ENCODE measurements around the gene GTF2H4. TPM values are rescaled to one million over a fixed set of nuclear protein-coding genes. Genes with fewer than 3 reads are reported as not detected.

The GTF2H4 gene
- total RNA-seq, 1 donor from 2014 or later: 37.0 TPM

DNA sequence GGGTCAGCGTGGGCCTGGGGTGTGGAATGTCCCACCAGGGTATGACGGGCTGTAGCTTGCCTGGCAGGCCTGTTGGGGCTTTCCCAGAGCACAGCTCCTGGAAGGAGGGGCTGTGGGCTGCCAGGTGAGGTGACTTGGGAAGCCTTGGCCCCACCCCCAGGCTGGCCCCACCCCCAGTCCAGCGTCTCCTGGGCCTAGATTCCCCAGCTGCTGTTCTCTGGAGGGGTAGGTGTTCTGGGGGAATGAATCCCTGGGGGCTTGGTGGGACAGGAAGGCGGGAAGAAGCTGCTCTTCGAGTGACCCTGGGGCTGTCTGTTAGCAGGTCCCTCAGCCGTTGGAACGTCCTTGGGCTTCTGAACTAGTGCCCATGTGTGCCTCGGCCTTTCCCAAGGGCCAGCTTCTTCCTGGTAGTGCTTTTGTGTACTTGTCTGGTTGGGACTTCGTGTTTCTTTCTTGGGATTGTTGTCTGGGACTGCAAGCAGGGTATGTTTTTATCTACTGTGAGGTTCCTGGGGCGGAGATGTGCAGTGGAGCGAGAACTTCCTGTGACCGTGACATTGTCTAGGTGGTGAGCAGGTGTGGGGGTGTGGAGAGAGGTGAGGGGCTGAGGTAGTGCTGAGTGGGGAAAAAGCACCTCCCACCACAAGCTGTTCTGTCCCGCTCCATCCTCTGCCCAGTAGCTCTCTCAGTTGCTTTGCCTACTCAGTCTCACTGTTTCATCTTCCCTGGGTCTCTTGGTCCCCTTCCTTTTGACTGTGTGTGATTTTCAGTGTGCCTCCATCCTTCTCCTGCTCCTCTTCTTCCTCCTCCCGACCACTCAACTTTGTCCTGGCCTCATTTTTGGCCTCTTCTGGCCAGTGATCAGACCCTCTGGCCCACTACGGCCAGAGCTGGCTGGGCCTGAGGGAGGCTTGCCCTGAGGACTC is 25.0 kb upstream of the GTF2H4 start:
- peak; percentile 77 for DNase-seq (ENCODE audit: low spot score)

DNA sequence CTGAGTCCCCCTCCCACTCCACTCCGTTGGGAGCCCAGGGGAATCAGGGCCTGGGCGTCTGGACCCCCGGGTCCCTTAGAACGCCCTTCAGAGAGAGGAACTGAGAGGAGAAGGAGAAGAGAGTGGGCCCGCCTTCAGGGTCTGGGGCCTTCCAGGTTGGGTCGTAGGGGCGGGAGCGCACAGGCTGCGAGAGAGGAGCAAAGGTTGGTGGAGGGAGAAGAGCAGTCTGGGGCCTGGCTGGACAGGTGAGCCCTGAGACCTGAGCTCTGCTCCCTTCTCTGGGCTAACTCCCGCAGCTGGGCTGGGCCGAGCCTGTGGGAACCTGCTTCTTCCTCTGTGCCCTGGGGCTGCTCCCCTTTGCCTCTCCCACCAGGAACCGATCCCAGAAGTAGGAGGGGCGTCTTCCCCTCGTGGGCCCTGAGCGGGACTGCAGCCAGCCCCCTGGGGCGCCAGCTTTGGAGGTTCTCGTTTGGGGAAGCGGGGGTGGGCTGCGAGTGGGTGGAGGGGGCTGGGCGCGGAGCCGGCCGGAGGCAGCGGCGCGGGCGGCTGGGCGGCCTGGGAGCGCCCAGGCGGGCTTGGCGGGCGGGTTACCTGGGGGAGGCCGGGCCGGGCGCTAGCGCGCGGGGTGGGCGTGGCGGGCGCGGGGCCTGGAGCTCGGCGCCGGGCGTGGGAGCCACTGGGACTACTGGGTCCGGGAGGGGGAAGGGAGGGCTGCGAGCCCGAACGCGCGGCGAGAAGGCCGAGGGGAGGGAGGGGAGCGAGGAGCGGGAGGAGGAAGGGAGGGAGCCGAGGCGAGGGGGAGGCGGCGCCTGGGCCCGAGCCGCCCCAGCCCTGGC is 24.1 kb upstream of the GTF2H4 start, which contains the start of gene DDR1:
Gene DDR1, plus strand, starts transcription at position 835 of the 836 bp plus-strand sequence. CDS start 4,211 bp downstream, outside the sequence.
- DNase-seq (ENCODE audit: low spot score): peak; percentile 81

DNA sequence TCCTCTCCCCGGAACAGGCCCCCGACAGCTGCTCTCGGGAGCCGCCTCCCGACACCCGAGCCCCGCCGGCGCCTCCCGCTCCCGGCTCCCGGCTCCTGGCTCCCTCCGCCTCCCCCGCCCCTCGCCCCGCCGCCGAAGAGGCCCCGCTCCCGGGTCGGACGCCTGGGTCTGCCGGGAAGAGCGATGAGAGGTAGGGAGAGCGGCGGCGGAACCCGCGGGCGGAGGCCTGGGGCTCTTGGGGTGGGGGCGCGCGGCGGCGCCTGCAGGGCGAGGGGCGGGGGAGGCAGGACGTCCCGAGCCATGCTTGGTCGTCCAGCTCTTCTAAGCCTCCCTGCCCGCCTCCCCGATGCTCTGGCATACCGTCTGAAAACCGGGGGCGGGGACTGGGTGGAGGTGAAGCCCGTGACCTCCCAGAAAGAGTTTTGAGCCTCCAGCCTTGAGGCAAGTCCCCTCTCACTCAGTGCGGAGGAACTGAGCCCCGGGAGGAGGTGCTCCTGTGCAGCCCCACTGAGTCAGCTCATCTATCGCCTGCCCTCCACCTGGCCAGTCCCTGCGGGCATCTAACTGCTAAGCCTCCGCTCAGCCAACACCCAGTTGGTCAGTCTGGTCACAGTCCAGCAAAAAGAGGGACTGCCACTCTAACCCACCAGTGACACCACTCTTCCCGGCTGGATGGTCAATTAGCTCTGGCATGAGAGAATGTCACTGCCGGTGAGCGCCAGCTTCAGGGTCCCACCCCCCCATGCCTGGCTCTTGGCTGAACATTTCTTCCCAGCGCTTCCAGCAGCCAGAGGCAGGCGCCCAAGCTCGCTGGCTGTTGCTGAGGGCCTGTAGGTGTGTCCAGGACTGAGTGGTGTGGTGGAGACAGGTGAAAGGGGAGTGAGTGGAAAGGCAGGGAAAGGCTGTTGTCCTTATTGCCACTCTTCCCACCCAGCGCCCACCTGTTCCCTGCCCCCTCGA is 23.2 kb upstream of the GTF2H4 start:
- no peak for DNase-seq (ENCODE audit: low spot score)

DNA sequence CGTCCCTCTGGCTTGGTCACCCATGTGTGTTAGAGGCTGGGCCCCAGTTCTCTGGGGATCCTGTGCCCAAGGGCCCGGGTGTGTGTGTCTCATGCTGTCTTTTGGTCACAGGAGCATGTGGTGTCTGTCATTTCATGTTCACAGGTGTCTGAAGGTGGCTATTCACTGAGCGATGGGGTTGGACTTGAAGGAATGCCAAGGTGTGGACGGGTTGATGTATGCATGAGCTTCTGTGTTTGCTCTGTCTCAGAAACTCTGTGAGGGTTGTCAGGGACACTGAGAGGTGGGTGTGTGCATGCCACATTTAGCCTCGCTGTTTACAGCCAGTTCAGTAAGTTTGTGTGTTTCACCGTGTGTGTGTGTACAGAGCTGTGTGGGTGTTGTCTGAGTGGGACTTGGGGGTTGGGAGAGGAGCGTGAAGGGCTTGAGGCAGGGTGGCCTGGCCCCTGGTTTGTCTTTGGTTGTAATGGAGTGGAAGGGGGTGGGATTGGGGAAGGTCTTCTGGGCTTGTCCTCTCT is 22.5 kb upstream of the GTF2H4 start:
- peak; percentile 77 for DNase-seq (ENCODE audit: low spot score)

DNA sequence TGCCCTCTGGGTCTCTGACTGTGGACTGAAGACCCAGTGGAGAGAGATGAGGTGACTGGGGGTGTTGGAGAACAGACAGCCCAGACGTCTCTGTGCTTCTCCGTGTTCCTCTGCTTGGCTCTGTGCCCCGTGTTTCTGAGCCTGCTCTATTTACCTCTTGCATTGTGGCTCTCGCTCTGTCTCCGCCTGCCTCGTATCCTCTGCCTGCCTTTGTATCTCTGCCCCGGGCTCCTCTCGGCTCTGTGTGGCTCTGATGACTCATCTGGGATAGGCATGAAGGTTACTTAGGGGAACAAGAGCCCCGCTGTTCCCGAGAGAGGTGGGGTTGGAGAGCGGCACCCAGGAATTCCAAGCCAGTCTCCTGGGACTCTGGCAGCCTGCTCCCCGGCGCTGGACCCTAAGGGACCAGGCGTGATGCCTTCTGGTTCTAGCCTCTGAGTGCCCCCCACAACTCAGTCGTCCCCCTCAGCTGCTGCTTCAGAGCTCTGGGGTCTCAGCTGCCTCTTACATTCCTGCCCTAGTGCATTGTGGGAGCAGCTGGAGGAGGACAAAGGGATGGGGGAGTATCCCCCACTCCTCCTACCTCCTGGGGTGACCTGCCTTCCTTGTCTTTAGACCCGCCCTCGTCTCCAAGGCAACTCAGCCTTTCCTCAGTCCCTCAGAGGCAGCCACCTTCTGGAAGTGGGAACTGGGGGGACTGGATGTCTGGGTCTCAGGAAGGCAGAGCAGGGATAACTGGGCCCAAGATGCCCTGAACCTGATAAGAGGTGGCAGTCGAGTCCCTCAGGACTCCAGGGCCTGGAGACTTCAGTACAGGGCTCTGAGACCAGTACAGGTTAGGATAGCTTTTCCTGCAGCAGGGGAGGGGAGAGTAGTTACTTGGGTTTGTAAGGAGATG is 21.8 kb upstream of the GTF2H4 start:
- peak; percentile 85 for DNase-seq (ENCODE audit: low spot score)

DNA sequence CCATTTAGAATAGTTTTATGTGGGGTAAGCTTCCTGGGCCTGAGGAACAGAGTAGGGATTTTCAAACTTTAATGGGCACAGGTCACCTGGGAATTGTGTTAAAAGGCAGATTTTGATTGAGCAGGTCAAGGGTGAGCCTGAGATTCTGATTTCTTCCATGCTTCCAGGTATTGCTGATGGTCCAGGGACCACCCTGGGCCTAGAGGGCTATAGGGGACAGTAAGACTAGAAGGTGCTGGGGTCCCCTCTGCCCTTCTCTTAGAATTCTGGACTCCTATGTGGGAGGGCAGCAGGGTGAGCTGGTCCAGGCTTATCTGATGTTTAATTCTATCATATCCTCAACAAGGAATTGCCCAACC is 21.1 kb upstream of the GTF2H4 start:
- no peak for DNase-seq (ENCODE audit: low spot score)

DNA sequence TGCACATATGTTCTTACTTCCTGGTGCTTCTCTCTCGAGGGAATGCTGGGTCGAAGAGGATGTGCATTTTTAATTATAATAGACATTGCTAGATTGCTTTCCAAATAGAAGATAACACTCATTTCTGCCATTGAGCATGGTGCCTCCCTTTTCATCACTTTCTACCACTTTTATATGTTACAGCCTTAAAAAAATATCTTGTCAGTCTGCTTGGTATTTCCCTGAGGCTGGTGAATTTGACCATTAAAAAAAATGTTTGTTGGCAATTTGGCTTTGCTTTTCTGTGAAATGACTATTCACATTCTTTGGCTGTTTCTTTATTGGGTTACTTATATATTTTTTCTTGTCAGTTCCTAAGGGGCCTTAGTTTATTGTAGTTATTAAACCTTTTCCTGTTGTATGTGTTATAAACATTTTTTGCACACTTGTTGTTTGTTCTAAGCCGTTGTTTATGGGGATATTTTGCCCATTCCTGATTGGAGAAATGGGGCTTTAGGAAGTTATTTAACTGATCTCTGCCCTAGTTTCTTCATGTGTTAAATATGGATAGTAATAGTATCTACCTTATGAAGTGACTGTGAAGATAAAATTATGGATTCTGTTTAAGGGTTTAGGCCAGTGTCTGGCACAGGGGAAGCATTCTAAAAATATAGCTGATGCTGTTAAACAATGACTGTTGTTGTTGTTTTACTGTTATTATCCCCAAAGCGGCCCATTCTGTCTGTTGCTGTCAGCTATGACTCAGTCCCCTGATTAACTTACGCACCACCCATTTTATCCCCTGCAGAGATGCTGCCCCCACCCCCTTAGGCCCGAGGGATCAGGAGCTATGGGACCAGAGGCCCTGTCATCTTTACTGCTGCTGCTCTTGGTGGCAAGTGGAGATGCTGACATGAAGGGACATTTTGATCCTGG is 19.8 kb upstream of the GTF2H4 start:
- DNase-seq (ENCODE audit: low spot score): no peak

DNA sequence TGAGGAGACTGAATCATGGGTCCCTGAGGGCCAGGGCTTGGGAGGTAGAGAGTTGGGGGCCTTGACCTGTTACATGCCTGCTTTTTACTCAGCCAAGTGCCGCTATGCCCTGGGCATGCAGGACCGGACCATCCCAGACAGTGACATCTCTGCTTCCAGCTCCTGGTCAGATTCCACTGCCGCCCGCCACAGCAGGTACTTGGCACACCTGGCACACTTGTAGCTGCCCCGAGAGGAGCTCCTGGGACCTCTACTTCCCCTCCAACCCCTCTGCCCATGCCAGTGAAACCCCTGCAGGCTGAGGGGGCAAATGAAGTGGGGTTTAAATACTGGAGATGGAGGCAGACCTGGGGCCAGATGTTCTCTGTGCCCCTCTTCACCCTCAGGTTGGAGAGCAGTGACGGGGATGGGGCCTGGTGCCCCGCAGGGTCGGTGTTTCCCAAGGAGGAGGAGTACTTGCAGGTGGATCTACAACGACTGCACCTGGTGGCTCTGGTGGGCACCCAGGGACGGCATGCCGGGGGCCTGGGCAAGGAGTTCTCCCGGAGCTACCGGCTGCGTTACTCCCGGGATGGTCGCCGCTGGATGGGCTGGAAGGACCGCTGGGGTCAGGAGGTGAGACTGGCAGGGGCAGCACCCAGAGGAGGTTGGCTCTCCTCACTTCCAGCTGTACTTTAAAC is 19.1 kb upstream of the GTF2H4 start:
- DNase-seq (ENCODE audit: low spot score): no peak

DNA sequence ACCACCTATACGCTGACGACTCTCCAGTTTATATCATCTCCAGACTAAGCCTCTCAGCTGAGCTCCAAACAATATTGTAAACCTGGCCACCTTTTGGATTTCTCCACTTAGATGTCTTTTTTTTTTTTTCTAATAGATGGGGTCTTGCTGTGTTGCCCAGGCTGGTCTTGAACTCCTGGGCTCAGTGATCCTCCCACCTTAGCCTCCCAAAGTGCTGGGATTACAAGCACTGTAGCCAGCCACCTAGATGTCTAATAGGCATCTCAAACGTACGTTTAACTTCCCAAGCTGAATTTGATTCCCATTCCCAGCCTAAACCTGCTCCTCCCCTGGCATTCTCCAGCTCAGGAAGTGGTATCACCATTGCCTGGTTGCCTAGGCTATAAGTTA is 18.5 kb upstream of the GTF2H4 start:
- DNase-seq (ENCODE audit: low spot score): no peak

DNA sequence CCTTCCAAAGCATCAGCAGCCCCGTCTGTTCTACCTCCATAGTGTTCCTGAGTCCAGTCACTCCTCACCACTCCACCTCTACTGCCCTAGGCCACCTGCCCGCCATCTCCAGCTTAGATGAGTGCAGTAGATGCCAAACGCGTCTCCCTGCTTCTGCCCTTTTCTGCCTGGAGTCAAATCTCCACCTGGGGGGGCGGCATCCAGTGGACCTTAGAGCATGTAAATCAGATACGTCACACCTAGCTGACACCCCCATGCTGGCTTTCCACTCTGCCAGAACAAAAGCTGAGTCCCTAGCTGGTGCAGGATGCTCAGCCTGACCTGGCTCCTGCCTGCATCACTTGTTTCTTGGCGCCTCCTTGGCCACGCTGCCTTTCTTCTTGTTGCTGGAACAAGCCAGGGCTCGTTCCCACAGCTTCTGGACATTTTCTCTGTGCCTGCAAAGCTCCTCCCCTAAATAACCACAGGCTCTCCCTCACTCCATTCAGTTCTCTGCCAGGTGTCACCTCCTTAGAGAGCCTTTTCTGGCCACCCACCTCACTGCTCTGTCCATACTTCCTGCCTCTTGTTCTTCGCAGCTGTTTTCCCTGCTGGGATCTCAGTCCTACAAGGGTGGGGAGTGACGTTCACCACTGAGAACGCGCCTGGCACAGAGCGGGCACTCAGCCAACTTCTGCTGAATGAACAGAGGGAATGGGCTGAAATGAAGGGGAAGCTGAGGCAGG is 17.9 kb upstream of the GTF2H4 start:
- DNase-seq (ENCODE audit: low spot score): no peak

DNA sequence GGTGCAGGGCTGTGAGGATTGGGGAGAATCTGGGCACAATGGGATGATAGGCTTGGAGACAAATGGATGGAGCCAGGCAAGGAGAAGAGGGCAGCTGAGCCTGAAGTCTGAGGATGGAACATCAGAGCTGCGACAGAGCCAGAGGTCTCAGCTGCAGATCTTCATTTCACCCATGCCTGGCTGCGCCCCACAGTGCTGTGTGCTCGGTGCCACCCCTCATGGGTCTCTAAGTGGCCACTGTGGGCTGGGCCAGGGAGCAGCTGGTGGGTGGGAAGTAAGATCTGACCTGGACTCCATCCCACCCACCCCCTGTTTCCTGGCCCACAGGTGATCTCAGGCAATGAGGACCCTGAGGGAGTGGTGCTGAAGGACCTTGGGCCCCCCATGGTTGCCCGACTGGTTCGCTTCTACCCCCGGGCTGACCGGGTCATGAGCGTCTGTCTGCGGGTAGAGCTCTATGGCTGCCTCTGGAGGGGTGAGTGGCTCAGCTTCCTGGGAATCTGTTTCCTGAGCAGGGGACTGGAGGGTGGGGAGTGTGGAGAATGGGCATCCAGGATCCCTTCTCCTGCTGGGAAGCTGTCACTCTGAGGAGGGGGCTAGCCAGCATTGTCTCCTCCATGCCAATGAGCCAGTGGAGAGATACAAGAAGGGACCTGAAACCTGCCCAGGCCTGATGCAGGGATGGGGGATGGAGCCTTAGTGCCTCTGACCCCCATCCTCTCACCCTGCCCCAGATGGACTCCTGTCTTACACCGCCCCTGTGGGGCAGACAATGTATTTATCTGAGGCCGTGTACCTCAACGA is 17.2 kb upstream of the GTF2H4 start:
- no peak for DNase-seq (ENCODE audit: low spot score)

DNA sequence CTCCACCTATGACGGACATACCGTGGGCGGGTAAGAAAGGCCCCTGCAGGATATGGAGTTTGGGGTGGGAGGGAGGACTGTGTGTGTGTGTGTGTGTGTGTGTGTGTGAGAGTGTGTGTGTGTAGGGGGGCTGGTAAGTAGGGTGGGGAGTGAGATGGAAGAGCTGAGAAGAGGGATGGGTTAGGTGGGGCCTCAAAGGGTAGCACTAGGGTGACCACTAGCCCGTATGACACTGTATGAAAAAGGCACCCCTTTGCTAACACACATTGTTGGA is 16.6 kb upstream of the GTF2H4 start:
- no peak for DNase-seq (ENCODE audit: low spot score)

DNA sequence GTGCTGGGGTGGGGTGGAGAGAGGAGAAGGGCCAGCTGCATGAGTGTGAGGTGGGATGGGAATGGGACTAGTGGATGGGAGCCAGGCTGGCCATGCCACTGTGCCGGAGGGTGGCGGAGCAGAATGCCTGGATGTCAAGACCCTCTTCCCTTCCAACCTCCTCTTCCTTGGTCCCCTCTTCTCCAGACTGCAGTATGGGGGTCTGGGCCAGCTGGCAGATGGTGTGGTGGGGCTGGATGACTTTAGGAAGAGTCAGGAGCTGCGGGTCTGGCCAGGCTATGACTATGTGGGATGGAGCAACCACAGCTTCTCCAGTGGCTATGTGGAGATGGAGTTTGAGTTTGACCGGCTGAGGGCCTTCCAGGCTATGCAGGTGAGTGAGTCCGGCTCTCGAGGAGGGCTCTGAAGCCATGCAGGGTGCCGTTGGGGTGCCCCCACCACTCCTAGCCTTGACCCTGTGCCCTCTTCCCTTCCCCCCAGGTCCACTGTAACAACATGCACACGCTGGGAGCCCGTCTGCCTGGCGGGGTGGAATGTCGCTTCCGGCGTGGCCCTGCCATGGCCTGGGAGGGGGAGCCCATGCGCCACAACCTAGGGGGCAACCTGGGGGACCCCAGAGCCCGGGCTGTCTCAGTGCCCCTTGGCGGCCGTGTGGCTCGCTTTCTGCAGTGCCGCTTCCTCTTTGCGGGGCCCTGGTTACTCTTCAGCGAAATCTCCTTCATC is 16.0 kb upstream of the GTF2H4 start:
- no peak for DNase-seq (ENCODE audit: low spot score)

DNA sequence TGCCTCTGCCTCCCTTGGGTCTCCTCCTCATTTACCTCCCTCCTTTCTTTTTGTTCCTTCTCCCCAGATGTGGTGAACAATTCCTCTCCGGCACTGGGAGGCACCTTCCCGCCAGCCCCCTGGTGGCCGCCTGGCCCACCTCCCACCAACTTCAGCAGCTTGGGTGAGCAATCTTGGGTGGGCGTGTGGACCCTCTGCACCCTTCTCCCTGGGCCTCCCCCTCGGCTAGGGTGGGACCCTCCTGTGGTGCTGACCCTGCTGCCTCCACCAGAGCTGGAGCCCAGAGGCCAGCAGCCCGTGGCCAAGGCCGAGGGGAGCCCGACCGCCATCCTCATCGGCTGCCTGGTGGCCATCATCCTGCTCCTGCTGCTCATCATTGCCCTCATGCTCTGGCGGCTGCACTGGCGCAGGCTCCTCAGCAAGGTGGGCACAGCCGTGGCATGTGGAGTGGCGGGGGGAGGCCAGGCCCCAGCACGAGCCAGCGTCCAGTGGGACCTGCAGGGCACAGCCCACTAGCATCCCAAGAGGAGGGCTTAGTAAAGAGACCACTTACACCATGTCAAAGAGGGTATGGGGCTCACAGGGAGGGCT is 14.9 kb upstream of the GTF2H4 start:
- no peak for DNase-seq (ENCODE audit: low spot score)

DNA sequence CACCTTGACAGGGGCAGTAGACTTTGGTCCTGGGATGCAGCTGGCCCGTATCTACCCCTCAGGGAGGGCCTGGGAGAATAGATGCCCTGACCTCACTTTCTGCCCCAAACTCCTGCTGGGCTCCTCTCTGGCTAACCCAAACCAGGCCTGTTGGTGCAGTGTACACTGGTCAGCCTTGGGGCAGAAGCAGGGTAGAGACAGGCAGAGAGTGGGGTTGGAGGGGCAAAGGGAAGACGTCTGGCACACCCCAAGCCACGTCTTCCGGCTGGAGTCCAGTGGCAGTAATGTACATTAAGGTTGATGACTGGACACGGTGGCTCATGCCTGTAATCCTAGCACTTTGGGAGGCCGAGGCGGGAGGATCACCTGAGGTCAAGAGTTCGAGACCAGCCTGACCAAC is 14.3 kb upstream of the GTF2H4 start:
- no peak for DNase-seq (ENCODE audit: low spot score)

DNA sequence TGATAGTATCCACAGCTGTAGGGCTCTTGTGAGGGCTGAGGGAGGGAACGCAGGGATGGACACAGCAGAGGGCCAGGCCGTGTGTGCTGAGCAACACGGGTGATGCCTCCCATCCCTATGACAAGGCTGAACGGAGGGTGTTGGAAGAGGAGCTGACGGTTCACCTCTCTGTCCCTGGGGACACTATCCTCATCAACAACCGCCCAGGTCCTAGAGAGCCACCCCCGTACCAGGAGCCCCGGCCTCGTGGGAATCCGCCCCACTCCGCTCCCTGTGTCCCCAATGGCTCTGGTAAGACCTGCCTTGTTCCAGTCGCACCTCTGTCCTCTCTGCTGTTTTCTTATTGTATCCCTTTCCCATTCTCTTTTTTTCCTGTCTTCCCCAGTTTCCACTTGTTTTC is 13.6 kb upstream of the GTF2H4 start:
- DNase-seq (ENCODE audit: low spot score): no peak
